Omental fat pad (tissue), 4 donors: ENCODE results near the gene LACTB. TPM values are rescaled to one million over a fixed set of nuclear protein-coding genes. Genes with fewer than 3 reads are reported as not detected.
"Not testable (repeated sequence)": the region's sequence is repeated elsewhere in the genome, so short reads cannot be mapped to it uniquely, and the experiment has no call there.

Experiments used
- ATAC-seq: fragments of 150-250 bp; one replicate; pipeline ENCODE4 v1.9.1; 2016; ENCODE audit warnings: mild to moderate bottlenecking, moderate library complexity; ENCODE audit not compliant: low FRiP score
- DNase-seq: peaks from one replicate; pipeline ENCODE4 v3.0.0-alpha.2; 2019; ENCODE audit warnings: low spot score
- CTCF ChIP-seq, 3 donors: fragments of 450-650 bp; IDR thresholded peaks; one replicate each; pipeline ENCODE4 v1.5.1; 2016 to 2017; ENCODE audit warnings: antibody characterized with exemption in 3 of 3, mild to moderate bottlenecking in 3 of 3, moderate library complexity in 2 of 3
- total RNA-seq, 4 donors: library from RNA; depleted of rRNA; stranded (reverse); fragments of >200 nt; gene quantifications; one replicate each; pipeline ENCODE4 v1.1.0, GENCODE V29; 2016

The LACTB gene
- total RNA-seq, 4 donors from 2014 or later, result 12.9 to 38.5 (median 20.6) TPM

GRCh38 chr15:63090887-63091286 is 30.8 kb upstream of the LACTB start:
- no peak for ATAC-seq
- DNase-seq, result no peak
- TF ChIP-seq CTCF (IDR thresholded peaks at IDR 0.05), result no peak

GRCh38 chr15:63091679-63092446 is 29.8 kb upstream of the LACTB start:
- no peak for TF ChIP-seq CTCF (IDR thresholded peaks at IDR 0.05)
- DNase-seq, result no peak
- ATAC-seq, result no peak

GRCh38 chr15:63093486-63094205 is 28.0 kb upstream of the LACTB start:
- ATAC-seq, result peak; percentile 87
- peak; percentile 79 for DNase-seq
- peak in 1 of 3 donors; percentile 47 for TF ChIP-seq CTCF (IDR thresholded peaks at IDR 0.05)

GRCh38 chr15:63094495-63094931 is 27.1 kb upstream of the LACTB start:
- DNase-seq (no peak), ATAC-seq (no peak)
- no peak for TF ChIP-seq CTCF (IDR thresholded peaks at IDR 0.05)

- no peak for TF ChIP-seq CTCF (IDR thresholded peaks at IDR 0.05)
- ATAC-seq (no peak), DNase-seq (no peak)
These were observed 25.5 kb upstream of the LACTB start for GRCh38 chr15:63096178-63096577.

- not testable (repeated sequence) for DNase-seq, ATAC-seq
These were observed 22.8 kb upstream of the LACTB start for GRCh38 chr15:63098901-63099300.

GRCh38 chr15:63099581-63099980 is 22.1 kb upstream of the LACTB start:
- not testable (repeated sequence) for DNase-seq, ATAC-seq

GRCh38 chr15:63103416-63103815 is 18.2 kb upstream of the LACTB start:
- DNase-seq (no peak), ATAC-seq (no peak)
- TF ChIP-seq CTCF (IDR thresholded peaks at IDR 0.05), result no peak
